Heart left ventricle (tissue), 16 donors: ENCODE measurements around the gene OSBP2. TPM values are rescaled to one million over a fixed set of nuclear protein-coding genes. Genes with fewer than 3 reads are reported as not detected.

ENCODE experiments used
- ATAC-seq, 4 donors: fragments of 200-7000 bp; cut with Tn5 transposase; one replicate each; pipeline ENCODE4 v1.9.1; 2020 to 2022; ENCODE audit warnings: moderate library complexity in 4 of 4, mild to moderate bottlenecking in 3 of 4, moderate number of reproducible peaks in 1 of 4
- DNase-seq, 5 donors: peaks; one replicate each; pipeline ENCODE4 v3.0.0-alpha.2; 2020
- H3K27ac ChIP-seq, 12 donors: fragments of 200-600 bp; sonication (generic) in 4 of 12; one replicate each; pipeline versions ENCODE4 v1.5.0 to v1.8.0; 2016 to 2022; ENCODE audit warnings: mild to moderate bottlenecking in 2 of 12
- H3K27me3 ChIP-seq, 9 donors: fragments of 200-600 bp; sonication (generic) in 2 of 9; one replicate each; pipeline versions ENCODE4 v1.5.1 to v1.8.0; 2016 to 2022; ENCODE audit warnings: mild to moderate bottlenecking in 3 of 9
- H3K36me3 ChIP-seq, 9 donors: fragments of 200-600 bp; sonication (generic) in 2 of 9; one replicate each; pipeline versions ENCODE4 v1.5.0 to v1.8.0; 2018 to 2022; ENCODE audit warnings: mild to moderate bottlenecking in 2 of 9
- H3K4me1 ChIP-seq, 12 donors: fragments of 200-600 bp; sonication (generic) in 4 of 12; one replicate each; pipeline versions ENCODE4 v1.5.0 to v1.8.0; 2016 to 2022; ENCODE audit warnings: mild to moderate bottlenecking in 3 of 12
- H3K4me3 ChIP-seq, 12 donors: fragments of 200-600 bp; sonication (generic) in 4 of 12; one replicate each; pipeline versions ENCODE4 v1.5.0 to v1.8.0; 2017 to 2022; ENCODE audit warnings: mild to moderate bottlenecking in 9 of 12, moderate library complexity in 4 of 12
- H3K9me3 ChIP-seq, 12 donors: fragments of 200-600 bp; sonication (generic) in 4 of 12; one replicate each; pipeline versions ENCODE4 v1.5.0 to v1.8.0; 2016 to 2022; ENCODE audit warnings: mild to moderate bottlenecking in 1 of 12
- CTCF ChIP-seq, 12 donors: fragments of 200-600 bp; sonication (generic) in 4 of 12; IDR thresholded peaks; one replicate each; pipeline versions ENCODE4 v1.5.0 to v1.8.0; 2018 to 2022; ENCODE audit warnings: antibody characterized with exemption in 12 of 12, mild to moderate bottlenecking in 5 of 12
- POLR2A ChIP-seq, 2 donors: fragments of 450-650 bp; IDR thresholded peaks; one replicate each; pipeline ENCODE4 v1.6.1; 2017; ENCODE audit warnings: antibody characterized with exemption in 2 of 2, mild to moderate bottlenecking in 2 of 2, moderate library complexity in 2 of 2
- WGBS, 4 donors: extraction: QIAGEN DNeasy Blood & Tissue Kit in 2 of 4; methylation state at CpG; one replicate each; pipeline versions ENCODE4 v1.1.5 to v1.1.7; 2013 to 2018; 5-methylcytosine and 5-hydroxymethylcytosine counted together
- intact Hi-C, 10 donors: fragments of 100-400 bp; cut with DNase I; formaldehyde crosslinking; loops; one replicate each; pipeline versions ENCODE4 v1.11.1 to v1.14.2; 2022
- polyA plus RNA-seq, 2 donors: library from polyadenylated mRNA; stranded (reverse); fragments of 200-250 nt; gene quantifications; one replicate each; pipeline ENCODE4 v1.2.3, GENCODE V29; 2013
- total RNA-seq, 9 donors: library from RNA; depleted of rRNA in 2 of 9; stranded (reverse); fragments of >200 nt in 2 of 9; fragmentation: NEBNext Ultra II Directional in 3 of 9; extraction: Animal tissue kit (Norgen Biotek cat#: 25700) in 3 of 9; gene quantifications; one replicate each; pipeline versions ENCODE4 v1.1.0 to v1.2.4, GENCODE V29; 2016 to 2023
- donor health status: ischemic (EF 13 %, LVEDD 7.1; RV severe dilation, severe dysfunction).
- donor health status: healthy with polysubstance abuse.
- donor health status: DM: no; HTN: yes; CAD: no.
- donor health status: DM: no; HTN: no; CAD: no.
- donor health status: ischemic (EF 25% LVEDD 6.9; RV normal size, moderate dysfunction).
- donor health status: ischemic (EF 25% LVEDD 5.7; RV mildly dilated, moderate dysfunction).
- donor health status: healthy.
- donor health status: DM: yes; HTN: yes; CAD: no.
- donor health status: ischemic (EF 35%, LVEDD 5.7; RV mildly dilated, moderate dysfunction).
- donor health status: nonischemic (EF 11% LVEDD 7.7; RV severe dilation, severe dysfunction).
- donor health status: DM: yes; HTN: yes; CAD: no.
- donor health status: PGD.
- donor health status: ischemic (EF 29% LVEDD 5.4; RV normal size, mild dysfunction).
- donor health status: nonischemic (EF 23%, LVEDD 6.1; RV moderate dilation, normal function).

Gene OSBP2
- total and polyA plus RNA-seq, 11 donors, result 2.0 to 23.5 (median 12.2) TPM

- ATAC-seq (peak in 3 of 4 donors; percentile 48 to 77 (median 70)), DNase-seq (peak; percentile 31 to 67 (median 45))
- Histone ChIP-seq H3K9me3 (no peaks in the 10 kb centered on the region), H3K4me1 (peaks cover 0 to 17% (median 8%) of the 10 kb centered on the region in 12 donors), H3K36me3 (no peaks in the 10 kb centered on the region), H3K27me3 (peaks cover 0 to 20% (median 0%) of the 10 kb centered on the region in 9 donors), H3K27ac (peak overlapping the region in 9 of 12 donors; percentile 25 to 75 (median 53)), H3K4me3 (peak overlapping the region; percentile 33 to 72 (median 59))
- 1 to 6% (median 1%) methylated on average over 19 to 37 of the region's 38 CpGs for WGBS, 4 donors
- intact Hi-C loops, result loop anchor here in 1 of 10 donors (2.0 kb wide), 1 partner anchor 59 kb away; the partner anchor contains the start of gene SLC35E4
- TF ChIP-seq CTCF (IDR thresholded peaks at IDR 0.05) (peak in 1 of 12 donors; percentile 1), POLR2A (IDR thresholded peaks at IDR 0.05) (no peak)
Observed at GRCh38 chr22:30694171-30694639, 469 bp upstream of the OSBP2 start.

- H3K27ac ChIP-seq, result peak overlapping the region in 3 of 12 donors; percentile 20 to 62 (median 42)
- peaks cover 0 to 17% (median 8%) of the 10 kb centered on the region in 12 donors for H3K4me1 ChIP-seq
- peak overlapping the region; percentile 36 to 84 (median 65) for H3K4me3 ChIP-seq
- no peaks in the 10 kb centered on the region for H3K9me3 ChIP-seq
- intact Hi-C loops, result loop anchor here in 1 of 10 donors (2.0 kb wide), 1 partner anchor 61 kb away; the partner anchor contains the start of gene SLC35E4
- peaks cover 0 to 20% (median 0%) of the 10 kb centered on the region in 9 donors for H3K27me3 ChIP-seq
- TF ChIP-seq POLR2A (IDR thresholded peaks at IDR 0.05), result no peak
- TF ChIP-seq CTCF (IDR thresholded peaks at IDR 0.05), result no peak
- DNase-seq, result peak in 1 of 5 donors; percentile 30
- 53 to 74% (median 65%) methylated on average over 6 to 15 of the region's 15 CpGs for WGBS, 4 donors
- ATAC-seq, result peak in 3 of 4 donors; percentile 12 to 25 (median 15)
- H3K36me3 ChIP-seq, result no peaks in the 10 kb centered on the region
Observed at GRCh38 chr22:30695351-30695851, 727 bp downstream of the OSBP2 start.

- Histone ChIP-seq H3K36me3 (no peaks in the 10 kb centered on the region), H3K4me3 (peak overlapping the region in 2 of 12 donors; percentile 66 to 84), H3K9me3 (no peaks in the 10 kb centered on the region), H3K27ac (no peak overlapping the region), H3K4me1 (peaks cover 0 to 17% (median 8%) of the 10 kb centered on the region in 12 donors), H3K27me3 (peaks cover 0 to 20% (median 0%) of the 10 kb centered on the region in 9 donors)
- ATAC-seq, result no peak
- TF ChIP-seq POLR2A (IDR thresholded peaks at IDR 0.05) (no peak), CTCF (IDR thresholded peaks at IDR 0.05) (no peak)
- 91 to 94% (median 93%) methylated on average over 7 of the region's 7 CpGs for WGBS, 4 donors
- intact Hi-C loops, result loop anchor here in 1 of 10 donors (2.0 kb wide), 1 partner anchor 61 kb away; the partner anchor contains the start of gene SLC35E4
- no peak for DNase-seq
Observed at GRCh38 chr22:30695871-30696655, 1.4 kb downstream of the OSBP2 start.

GRCh38 chr22:30697975-30698374 lies 3.3 kb downstream of the OSBP2 start:
- TF ChIP-seq POLR2A (IDR thresholded peaks at IDR 0.05) (no peak), CTCF (IDR thresholded peaks at IDR 0.05) (no peak)
- intact Hi-C loops, result no loop called here
- WGBS, 4 donors, result 87 to 94% (median 91%) methylated on average over 7 of the region's 7 CpGs
- Histone ChIP-seq H3K4me3 (no peak overlapping the region), H3K36me3 (no peaks in the 10 kb centered on the region), H3K27me3 (peaks cover 0 to 20% (median 0%) of the 10 kb centered on the region in 9 donors), H3K4me1 (peaks cover 0 to 17% (median 8%) of the 10 kb centered on the region in 12 donors), H3K27ac (no peak overlapping the region), H3K9me3 (no peaks in the 10 kb centered on the region)
- DNase-seq (no peak), ATAC-seq (no peak)
